Stimulated activated CD4-positive, alpha-beta T cell treated with anti-CD3 and anti-CD28 coated beads, TNF-alpha, amount 100 ng/mL, for 4 hours (primary cell): ENCODE data around the gene KCNJ1.

Experiments
- DNase-seq, 3 experiments: peaks; one replicate each; pipeline ENCODE4 v3.0.0-alpha.2; 2020; ENCODE audit warnings: low read depth in 3 of 3

The KCNJ1 gene

GRCh38 chr11:128824191-128825049, 42.7 kb downstream of the KCNJ1 start:
- no peak for DNase-seq

DNA sequence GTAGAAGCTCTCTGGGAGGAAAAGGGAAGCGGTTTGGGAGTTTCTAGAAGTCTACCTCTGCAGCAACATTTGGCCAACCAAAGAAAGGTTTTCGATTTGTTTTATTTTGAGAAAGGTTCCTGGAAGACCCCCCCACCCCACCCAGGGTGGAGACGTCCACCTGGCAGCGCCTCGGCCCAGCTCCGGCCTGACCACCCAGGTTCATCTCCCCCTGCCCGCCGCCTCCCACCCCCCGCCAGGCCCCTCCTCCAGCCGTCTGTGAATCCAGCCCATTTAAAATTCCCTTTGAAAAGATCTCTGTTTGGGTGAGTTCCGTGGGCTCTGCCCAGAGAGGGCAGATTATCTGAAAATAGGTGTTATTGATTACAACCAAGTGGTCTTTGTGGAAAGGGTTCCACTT, 43.3 kb downstream of the KCNJ1 start:
- DNase-seq: no peak

- DNase-seq: no peak
Observed at GRCh38 chr11:128822130-128822529, 45.0 kb downstream of the KCNJ1 start.

- no peak for DNase-seq
Observed at GRCh38 chr11:128821556-128821955, 45.5 kb downstream of the KCNJ1 start.

- no peak for DNase-seq
Observed at GRCh38 chr11:128819198-128819597, 47.9 kb downstream of the KCNJ1 start.

DNA sequence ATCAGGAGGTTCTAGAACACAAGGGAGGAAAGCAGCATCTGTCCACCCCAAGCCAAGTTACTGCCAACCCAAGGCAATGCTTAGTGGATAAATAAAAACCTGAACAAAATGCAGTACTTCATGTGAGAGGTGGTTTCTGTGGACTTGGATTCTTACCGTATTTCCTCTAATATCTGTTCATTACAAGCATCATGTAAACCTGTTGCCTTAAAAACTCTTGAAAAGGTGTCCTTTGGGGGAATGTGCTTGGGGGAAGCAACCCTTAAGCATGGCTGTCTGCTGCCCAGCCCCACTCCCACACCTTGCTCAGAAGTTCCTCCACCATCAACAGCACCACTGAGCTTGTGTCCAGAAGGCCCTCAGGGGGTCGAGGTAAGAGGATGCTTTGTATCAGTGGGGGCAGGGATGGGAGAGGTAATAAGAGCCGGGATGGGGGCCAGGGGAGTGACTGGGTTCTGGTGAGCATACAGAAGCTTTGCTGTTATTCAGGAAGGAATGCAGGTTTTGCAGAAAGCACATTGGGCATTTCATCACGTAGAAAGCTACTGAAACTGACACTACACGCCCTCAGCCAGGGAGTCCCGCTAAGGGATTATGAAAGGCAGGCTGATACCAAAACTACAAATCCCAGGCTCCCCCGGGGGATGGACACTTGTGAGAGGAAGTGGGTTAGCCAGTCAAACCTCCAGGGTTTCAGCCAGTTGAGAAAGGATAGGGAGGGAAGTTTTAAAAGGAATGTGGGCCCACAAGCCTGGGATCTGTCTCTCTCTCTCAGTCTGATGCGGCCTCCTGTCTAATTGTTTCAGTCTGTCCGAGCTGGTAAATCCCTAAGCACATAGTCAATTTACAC, 52.0 kb downstream of the KCNJ1 start:
- DNase-seq: no peak

GRCh38 chr11:128813729-128814128, 53.4 kb downstream of the KCNJ1 start:
- no peak for DNase-seq

- DNase-seq: no peak
Observed at GRCh38 chr11:128810784-128811514, 56.1 kb downstream of the KCNJ1 start.

- DNase-seq: no peak
Observed at GRCh38 chr11:128809128-128809527, 58.0 kb downstream of the KCNJ1 start.

DNA sequence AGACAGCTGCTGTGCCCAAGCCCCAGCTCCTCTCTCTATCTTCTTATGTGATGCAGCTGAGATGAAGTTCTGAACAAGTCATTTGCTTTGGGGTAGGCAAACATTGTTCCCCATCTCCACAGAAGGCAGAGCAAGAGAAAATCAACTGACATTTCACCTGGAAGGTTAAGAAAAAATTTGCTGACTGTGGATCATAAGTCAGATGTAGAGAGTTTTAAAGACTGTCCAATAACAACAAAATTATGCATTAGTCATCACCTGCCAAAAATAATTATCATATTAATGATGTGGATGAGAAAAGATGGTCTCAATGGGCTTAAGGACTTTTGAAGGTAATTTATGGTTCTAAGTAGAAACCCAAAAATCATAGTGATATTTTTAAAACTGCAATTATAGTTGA, 59.2 kb downstream of the KCNJ1 start:
- DNase-seq: no peak

DNA sequence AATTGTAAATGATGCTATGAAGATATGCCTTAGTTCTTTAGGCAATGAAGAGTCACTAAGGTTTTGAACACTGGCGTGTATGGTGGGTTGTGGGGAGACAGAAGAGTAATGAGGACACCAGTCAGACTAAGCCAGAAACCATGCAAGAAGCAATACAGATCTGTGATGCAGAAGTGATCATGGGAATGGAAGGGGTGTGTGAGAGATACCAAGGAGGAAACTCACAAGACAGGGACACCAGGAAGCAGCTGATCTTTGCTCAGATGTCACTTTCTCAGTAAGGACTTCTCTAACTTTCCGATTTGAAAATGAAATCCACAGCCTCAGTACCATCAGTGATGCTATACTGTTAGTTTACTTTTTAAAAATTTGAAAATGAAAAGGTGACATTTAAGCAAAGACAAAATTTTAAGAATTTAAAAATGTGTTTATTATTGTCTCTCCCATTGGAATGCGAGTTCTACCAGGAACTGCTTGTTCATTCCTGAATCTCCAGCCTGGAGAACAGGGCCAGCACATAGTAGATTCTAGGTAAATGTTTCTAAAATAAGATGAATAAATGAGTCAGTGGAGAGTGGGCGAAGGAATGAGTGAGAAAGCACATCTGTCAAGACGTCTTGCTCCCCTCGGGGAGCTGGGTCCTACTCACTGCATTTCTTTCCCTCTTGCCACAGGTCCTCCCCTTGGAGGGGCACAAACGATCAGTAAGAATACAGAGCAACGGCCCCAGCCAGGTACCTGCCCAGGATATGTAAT, 60.4 kb downstream of the KCNJ1 start:
- no peak for DNase-seq

DNA sequence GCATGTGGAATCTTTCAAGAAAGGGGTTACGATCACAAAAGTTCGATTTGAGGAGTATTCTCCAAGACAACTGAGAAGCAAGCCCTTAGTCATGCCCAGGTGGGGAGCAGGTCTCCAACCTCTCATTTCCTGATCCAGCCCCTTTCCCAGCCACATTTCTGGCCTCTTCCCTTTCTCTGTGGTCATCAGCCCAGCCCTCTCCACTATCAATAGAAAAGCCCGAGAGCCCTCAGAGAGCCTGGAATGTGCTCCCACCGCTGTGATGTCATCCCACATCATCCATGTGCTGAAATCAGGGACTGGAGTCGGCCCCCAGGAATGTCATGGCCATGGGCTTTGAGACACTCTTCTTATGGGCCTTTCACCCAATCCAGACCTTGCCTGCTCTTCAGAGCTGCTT, 62.6 kb downstream of the KCNJ1 start:
- no peak for DNase-seq

GRCh38 chr11:128803449-128804245, 63.4 kb downstream of the KCNJ1 start:
- no peak for DNase-seq

GRCh38 chr11:128803011-128803410, 64.1 kb downstream of the KCNJ1 start:
- no peak for DNase-seq

DNA sequence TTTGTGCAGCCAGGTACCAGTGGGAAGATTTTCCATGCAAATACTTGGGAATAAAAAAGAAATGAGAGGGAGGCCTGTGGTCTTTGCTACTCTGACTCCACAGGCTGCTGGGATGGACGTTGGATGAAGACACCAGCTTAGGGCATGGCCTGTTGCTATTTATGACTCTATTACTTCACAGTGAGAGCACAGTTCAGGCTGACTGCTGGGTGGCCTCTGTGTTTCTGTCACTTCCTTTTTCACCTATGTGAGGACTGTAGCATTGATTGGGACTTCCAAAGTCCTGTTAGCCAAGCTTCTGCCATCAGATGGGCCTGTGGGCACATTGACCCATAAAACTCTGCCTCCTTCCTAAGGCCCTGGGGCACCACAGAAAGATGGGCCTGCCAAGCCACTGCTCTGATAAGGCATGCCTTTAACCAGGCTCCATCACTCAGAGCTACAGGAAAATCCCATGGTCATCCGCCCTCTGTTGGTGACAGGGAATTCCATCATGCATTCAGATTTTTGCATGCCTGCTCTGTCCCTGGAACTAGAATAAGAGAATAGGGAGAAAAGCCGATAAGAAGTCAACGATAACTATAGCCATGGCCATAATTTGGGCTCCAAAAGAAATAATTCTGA, 64.6 kb downstream of the KCNJ1 start:
- DNase-seq: no peak

GRCh38 chr11:128800871-128801417, 66.2 kb downstream of the KCNJ1 start:
- no peak for DNase-seq

DNA sequence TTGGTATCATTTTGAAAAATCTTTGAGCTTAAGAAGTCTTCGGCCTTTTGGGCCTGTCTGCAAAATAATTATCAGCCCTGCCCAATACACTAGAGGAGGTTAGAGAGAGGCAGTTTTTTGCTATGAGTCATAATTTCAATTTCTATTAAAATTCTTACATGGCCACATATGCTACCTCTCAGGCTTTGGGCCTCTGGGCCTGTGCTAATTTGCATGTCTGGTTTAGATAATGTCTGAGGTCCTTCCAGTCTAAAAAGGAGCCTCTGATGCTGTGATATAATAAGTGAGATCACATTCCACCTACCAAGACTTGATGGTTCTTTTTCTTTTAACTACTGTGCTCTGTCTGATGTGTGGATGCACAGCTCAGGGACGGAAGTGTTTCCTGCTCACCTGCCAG, 70.8 kb downstream of the KCNJ1 start:
- no peak for DNase-seq

GRCh38 chr11:128790196-128790595, 76.9 kb downstream of the KCNJ1 start:
- no peak for DNase-seq

- DNase-seq: no peak
Observed at GRCh38 chr11:128789497-128790150, 77.5 kb downstream of the KCNJ1 start.
